OCI-LY3 (cell line): ENCODE results near the gene LINGO1.

Experiments
- H2AFZ ChIP-seq: fragments of 200-600, 300-600 bp; shearing (Covaris generic); 2 replicates; pipeline ENCODE4 v1.6.0; 2014; ENCODE audit warnings: antibody characterized with exemption, low read depth, low read length
- H3K27ac ChIP-seq: fragments of 200-600, 300-600 bp; sonication (generic); 2 replicates; pipeline ENCODE4 v1.5.1; 2014; ENCODE audit warnings: mild to moderate bottlenecking, low read length, moderate library complexity, mixed read lengths
- H3K27me3 ChIP-seq: fragments of 200-600, 300-600 bp; sonication (generic); 2 replicates; pipeline ENCODE4 v1.6.1; 2014; ENCODE audit warnings: low read depth, low read length, mixed read lengths
- H3K36me3 ChIP-seq: fragments of 200-600, 300-600 bp; sonication (generic); replicated peaks from 2 replicates; pipeline ENCODE3; 2014; ENCODE audit warnings: low read depth, low read length, mixed read lengths
- H3K4me1 ChIP-seq: fragments of 300-600, 200-600 bp; sonication (generic); 2 replicates; pipeline ENCODE4 v1.6.1; 2014; ENCODE audit warnings: low read length, mixed read lengths
- H3K4me2 ChIP-seq: fragments of 200-600, 300-600 bp; sonication (generic); 2 replicates; pipeline ENCODE4 v1.6.1; 2014; ENCODE audit warnings: low read length, mixed read lengths
- H3K4me3 ChIP-seq: fragments of 300-600, 200-600 bp; sonication (generic); 2 replicates; pipeline ENCODE4 v1.5.1; 2014; ENCODE audit warnings: antibody characterized with exemption, mild to moderate bottlenecking, low read length, moderate library complexity
- H3K79me2 ChIP-seq: fragments of 300-600, 200-600 bp; shearing (Covaris generic); 2 replicates; pipeline ENCODE4 v1.6.1; 2014; ENCODE audit warnings: mild to moderate bottlenecking, low read length, mixed read lengths
- H3K9ac ChIP-seq: fragments of 300-600, 200-600 bp; shearing (Covaris generic); 2 replicates; pipeline ENCODE4 v1.6.0; 2014; ENCODE audit warnings: mild to moderate bottlenecking, low read length, moderate library complexity
- H3K9me3 ChIP-seq: fragments of 200-600, 300-600 bp; shearing (Covaris generic); 2 replicates; pipeline ENCODE4 v1.6.1; 2014; ENCODE audit warnings: low read length, mixed read lengths; ENCODE audit not compliant: insufficient read depth
- H4K20me1 ChIP-seq: fragments of 200-600, 300-600 bp; sonication (generic); 2 replicates; pipeline ENCODE4 v1.6.1; 2016; ENCODE audit warnings: low read length, mixed read lengths; ENCODE audit not compliant: insufficient read depth
- EZH2phosphoT487 ChIP-seq: fragments of 200-600 bp; shearing (Covaris generic); IDR thresholded peaks from 2 replicates; pipeline ENCODE4 v1.6.1; 2018; ENCODE audit warnings: antibody characterized with exemption, mixed run types, low read depth
- TF ChIP-seq, protein P1 (sequence below): fragments of 200-600, 300-600 bp; sonication (generic); IDR thresholded peaks from 2 replicates; pipeline ENCODE4 v1.5.1; 2014; ENCODE audit warnings: antibody characterized with exemption, low read length, low read depth

Gene LINGO1

DNA sequence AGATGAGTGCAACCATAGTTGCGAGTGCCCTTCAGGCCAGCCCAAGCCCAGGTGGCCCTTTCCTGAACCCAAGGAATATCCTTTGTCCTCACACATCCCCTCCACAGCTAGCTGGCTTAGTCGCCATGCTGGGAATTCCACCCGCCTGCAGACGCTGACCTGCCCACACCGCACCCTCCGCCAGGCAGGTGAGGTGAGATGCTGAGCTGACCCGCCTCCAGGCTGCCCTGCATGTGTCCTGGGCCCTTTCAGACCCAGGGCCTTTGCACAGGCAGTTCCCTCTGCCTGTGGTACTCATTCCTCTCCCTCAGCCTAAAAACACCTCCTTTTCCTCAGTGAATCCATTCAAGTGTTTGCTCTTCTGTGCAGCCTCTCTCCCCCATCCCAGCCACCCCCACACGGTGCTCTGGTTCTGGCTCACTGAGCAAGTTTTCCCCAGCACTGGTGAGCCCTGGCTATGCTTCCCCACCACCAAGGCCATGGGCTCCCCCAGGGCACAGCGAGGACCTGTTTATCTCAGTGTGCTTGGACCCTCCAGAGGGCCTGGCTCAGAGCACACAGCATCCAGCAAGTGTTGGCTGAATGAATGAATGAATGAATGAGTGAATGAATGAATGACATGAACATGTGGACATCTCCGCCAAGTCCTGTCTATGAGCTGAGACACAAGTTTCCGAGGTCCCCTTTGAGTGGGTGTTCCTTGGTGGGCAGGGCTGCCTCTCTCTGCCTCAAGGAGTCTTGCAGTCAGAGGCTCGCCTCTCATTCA is 33.0 kb upstream of the LINGO1 start:
- no peak overlapping the region for H3K4me2 ChIP-seq
- no peak overlapping the region for H3K27ac ChIP-seq
- H3K4me3 ChIP-seq = no peak overlapping the region
- no peaks in the 10 kb centered on the region for H3K36me3 ChIP-seq
- H3K79me2 ChIP-seq = no peaks in the 10 kb centered on the region
- H3K4me1 ChIP-seq = no peaks in the 10 kb centered on the region
- H3K9me3 ChIP-seq = no peaks in the 10 kb centered on the region
- H4K20me1 ChIP-seq = no peaks in the 10 kb centered on the region
- H2AFZ ChIP-seq = no peak overlapping the region
- H3K9ac ChIP-seq = no peak overlapping the region
- TF ChIP-seq, protein P1, sequence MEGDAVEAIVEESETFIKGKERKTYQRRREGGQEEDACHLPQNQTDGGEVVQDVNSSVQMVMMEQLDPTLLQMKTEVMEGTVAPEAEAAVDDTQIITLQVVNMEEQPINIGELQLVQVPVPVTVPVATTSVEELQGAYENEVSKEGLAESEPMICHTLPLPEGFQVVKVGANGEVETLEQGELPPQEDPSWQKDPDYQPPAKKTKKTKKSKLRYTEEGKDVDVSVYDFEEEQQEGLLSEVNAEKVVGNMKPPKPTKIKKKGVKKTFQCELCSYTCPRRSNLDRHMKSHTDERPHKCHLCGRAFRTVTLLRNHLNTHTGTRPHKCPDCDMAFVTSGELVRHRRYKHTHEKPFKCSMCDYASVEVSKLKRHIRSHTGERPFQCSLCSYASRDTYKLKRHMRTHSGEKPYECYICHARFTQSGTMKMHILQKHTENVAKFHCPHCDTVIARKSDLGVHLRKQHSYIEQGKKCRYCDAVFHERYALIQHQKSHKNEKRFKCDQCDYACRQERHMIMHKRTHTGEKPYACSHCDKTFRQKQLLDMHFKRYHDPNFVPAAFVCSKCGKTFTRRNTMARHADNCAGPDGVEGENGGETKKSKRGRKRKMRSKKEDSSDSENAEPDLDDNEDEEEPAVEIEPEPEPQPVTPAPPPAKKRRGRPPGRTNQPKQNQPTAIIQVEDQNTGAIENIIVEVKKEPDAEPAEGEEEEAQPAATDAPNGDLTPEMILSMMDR = no peak
- TF ChIP-seq EZH2phosphoT487 = no peak
- peaks cover 12% of the 10 kb centered on the region for H3K27me3 ChIP-seq

DNA sequence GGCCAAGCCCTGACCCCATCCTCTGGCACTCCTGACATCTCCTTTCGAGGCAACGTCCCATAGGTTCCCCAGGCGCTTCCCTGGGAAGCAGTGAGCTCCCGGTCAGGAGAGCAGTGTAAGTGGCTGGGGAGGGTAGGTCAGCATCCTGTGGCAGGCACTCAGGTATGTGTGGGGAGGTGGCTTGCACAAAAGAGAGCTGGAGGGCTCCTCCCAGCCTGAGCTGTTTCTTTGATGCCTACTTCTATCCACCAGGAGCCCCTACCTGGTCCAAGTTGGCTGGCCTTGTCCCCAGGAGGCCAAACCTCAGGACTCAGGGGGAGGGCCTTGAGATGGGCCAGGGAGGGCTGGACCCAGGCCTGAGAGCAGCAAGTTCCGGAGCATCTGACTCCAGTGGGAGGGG is 31.7 kb upstream of the LINGO1 start:
- Histone ChIP-seq H3K79me2 (no peaks in the 10 kb centered on the region), H4K20me1 (no peaks in the 10 kb centered on the region), H3K27me3 (peaks cover 13% of the 10 kb centered on the region; the same call in 1 of the 2 replicates), H2AFZ (no peak overlapping the region), H3K36me3 (no peaks in the 10 kb centered on the region), H3K4me3 (no peak overlapping the region), H3K4me1 (peaks cover 4% of the 10 kb centered on the region; the same call in 1 of the 2 replicates), H3K4me2 (no peak overlapping the region), H3K9ac (no peak overlapping the region), H3K9me3 (no peaks in the 10 kb centered on the region), H3K27ac (no peak overlapping the region)
- TF ChIP-seq, protein P1 = no peak
- no peak for TF ChIP-seq EZH2phosphoT487

DNA sequence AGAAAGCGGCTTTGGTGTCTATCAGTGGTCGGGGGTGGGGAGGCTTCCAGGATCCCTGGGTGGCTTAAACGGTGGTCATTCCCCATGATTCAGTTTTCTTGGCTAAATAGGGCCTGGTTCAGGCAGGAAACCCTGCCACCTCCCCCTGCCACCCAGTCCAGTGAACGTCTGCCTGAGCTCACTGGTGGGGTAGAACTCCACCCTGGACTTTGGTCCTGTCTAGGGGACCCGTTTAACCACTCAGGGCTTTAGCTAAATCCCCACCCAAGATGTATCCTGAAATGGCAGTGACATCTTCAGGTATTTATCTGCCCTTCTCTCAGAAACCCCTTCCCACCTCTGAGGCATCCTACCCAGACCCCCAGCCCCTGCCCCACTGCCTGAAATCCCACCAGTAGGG is 30.5 kb upstream of the LINGO1 start:
- Histone ChIP-seq H3K27me3 (peaks cover 24% of the 10 kb centered on the region), H3K9ac (no peak overlapping the region), H3K27ac (no peak overlapping the region), H3K4me3 (no peak overlapping the region), H3K36me3 (no peaks in the 10 kb centered on the region), H3K4me2 (no peak overlapping the region), H2AFZ (no peak overlapping the region), H4K20me1 (no peaks in the 10 kb centered on the region), H3K79me2 (no peaks in the 10 kb centered on the region), H3K4me1 (peaks cover 4% of the 10 kb centered on the region; the same call in 1 of the 2 replicates), H3K9me3 (no peaks in the 10 kb centered on the region)
- TF ChIP-seq, protein P1 = no peak
- TF ChIP-seq EZH2phosphoT487 = no peak

DNA sequence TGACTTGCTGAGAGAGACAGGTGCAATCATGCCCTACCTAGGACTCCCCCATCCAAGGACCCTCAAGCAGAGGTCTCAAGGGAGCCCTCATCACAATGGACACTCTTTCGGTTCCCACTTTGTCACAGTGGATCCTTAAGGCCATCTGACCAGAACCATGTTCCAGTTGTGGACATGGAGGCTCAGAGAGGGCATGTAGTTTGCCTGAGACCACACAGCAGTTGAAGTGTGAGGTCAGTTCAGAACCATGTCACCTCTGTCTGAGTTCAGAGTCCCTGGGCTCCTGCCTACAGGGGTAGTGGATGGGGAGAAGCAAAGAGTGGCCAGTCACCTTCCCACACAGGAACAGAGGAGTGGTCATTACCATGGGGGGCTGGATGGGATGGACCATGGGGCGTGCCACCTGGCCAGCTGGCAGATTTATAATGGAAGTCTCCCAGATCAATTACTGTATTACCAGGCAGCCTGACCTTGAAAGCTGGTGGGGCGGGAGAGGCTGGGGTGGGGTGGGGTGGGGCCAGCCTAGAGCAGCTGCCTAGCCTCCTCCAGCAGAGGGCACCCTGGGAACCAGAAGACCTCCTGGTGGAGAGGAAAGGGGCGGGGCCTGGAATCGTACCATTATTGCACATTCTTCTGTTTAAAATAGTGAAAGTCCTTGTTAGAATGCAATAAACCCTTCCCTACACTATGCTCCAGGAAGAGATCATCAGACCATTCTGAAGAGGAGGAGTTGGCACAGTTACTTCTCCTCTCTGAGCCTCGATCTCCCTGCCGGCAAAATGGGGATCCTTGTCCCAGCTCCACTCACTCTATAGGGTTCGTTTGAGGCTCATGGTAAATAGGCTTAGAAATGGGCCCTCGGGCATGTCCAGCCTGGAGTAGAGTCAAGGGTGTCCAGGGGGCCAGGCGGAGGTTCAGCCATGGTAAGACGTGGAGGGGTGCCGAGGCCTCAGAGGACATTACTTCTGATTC is 26.9 kb upstream of the LINGO1 start:
- Histone ChIP-seq H3K9ac (no peak overlapping the region), H3K36me3 (no peaks in the 10 kb centered on the region), H3K27me3 (peaks cover 35% of the 10 kb centered on the region), H3K27ac (no peak overlapping the region), H2AFZ (peak overlapping the region; percentile 75; the same call in 1 of the 2 replicates), H4K20me1 (no peaks in the 10 kb centered on the region), H3K9me3 (no peaks in the 10 kb centered on the region), H3K4me3 (peak overlapping the region; percentile 23), H3K79me2 (no peaks in the 10 kb centered on the region), H3K4me1 (peaks cover 15% of the 10 kb centered on the region; the same call in 1 of the 2 replicates), H3K4me2 (peak overlapping the region; percentile 59)
- TF ChIP-seq, protein P1 = peak; percentile 43
- no peak for TF ChIP-seq EZH2phosphoT487
